GM21737 (cell line): ENCODE results near the gene SPAG8.

Experiments used
- ATAC-seq: cut with Tn5 transposase; IDR thresholded peaks from one replicate; pipeline ENCODE4 v1.9.1; 2021; ENCODE audit warnings: mild to moderate bottlenecking, moderate library complexity; ENCODE audit not compliant: unreplicated experiment

The SPAG8 gene

DNA sequence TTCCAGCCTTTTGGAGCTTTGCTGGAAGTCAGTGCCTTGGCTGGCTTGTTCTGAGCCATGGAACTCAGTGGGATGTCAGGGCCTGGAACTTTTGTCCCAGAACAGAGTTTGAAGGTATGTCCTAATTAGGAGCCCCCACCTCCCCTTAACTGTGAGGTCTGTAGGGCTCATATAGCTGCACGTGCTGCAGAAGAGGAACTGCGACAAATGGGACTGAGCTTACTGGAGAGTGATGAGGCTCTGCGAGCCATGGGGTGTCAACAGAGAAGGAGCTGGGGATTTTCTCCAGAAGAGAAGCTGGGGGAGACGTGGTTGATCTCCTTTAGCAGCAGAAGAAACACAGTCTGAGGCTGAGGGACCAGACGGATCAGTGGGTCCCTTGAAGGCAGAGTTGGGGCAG lies 27.9 kb upstream of the SPAG8 start:
- ATAC-seq = no peak

DNA sequence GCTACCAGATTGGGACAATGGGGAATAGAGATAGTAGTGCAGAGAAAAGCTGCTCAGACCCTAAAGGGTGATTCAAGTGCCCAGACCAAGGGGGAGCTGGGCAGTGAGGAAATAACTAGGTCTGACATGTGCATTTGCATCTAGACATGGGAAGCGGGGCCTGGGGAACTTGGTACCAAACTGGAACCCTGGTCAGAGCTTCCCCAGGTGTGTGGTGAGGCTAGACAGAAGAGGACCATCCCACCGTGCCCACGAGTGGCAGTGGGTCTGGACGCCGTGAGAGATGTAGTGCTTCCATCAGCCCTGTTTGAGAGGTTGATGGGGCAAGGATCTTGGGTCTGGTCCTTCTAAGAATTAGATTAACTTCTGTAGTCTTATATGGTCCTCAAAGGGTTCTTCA lies 24.5 kb upstream of the SPAG8 start:
- no peak for ATAC-seq

DNA sequence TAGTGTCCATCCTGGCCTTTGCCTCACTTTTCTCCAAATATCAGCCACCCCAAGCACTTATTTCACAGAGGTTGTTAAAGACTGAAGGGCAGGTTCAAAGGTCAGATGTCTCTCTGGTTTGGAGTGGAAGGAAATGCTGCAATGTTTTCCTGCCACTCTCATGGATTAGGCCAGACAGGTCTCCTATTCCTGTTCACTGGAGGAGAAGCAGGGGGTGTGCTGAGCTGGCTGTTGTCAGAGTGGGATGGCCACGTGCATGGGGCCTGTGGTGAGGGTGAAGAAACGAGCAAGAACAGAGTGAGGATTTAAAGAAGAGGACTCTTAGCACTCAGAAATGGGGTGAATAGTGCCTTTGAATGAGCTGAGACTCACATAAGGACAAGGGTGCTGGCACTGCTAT lies 23.7 kb upstream of the SPAG8 start:
- ATAC-seq = no peak

DNA sequence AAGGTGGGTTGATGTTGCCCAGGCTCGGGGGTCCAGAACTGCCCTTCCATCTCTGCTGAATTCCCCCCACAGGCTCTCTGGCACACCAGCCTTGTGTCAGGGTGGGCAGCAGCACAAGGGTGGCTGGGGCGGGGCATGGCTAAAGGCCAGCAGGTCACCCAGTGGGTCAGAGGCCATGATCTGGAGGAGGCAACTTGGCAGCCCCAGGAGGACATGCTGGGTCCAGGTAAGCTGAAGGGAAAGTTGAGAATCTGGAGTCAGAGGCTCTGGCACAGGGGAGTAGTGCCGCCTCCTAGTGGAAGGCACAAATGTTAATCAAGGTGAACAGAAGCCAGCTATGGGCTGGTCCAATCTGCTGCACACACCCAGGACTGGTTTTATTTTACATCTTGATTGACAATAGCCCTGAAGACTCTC lies 23.2 kb upstream of the SPAG8 start:
- no peak for ATAC-seq

DNA sequence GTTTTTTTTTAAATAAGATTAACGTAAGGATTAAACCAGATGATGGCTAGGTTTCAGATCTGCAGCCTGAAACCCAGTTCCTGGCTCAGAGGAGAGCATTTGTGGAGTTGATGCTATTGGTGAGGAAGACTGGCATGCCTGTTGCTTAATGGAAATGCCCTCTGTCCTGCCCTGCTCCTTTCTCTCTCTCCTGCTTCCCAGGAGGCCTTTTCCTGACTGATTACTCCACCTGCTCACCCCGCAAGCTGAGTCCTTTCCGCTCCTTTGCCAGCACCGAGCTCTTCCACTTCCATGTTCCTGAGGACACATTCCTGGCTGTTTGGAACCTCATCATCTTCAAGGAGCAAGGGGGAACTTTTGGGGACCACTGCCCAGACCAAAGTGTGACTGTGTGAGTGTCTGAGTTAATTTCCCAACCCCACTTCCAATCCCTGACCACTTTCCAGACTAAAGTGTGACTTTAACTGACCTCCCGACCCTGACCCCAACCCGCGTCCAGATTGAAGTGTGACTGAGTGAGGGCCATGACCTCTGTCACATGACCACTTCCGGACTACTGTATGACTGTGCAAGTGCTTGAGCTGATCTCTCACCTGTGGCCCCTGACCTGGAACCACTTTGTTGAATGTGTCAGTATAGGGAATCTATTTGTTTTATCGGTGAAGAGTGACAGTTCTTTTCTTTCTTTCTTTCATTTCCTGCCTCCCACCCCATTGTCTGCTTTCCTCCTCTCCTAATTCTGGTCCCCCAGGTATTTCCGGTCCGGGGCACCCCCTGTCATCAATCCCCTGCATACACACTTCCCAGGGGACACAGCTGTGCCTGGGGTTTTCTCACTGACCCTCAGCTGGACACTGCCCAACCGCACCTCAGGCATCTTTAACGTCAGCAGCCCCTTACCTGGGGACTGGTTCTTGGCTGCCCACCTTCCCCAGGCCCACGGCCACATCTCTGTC lies 22.5 kb upstream of the SPAG8 start:
- ATAC-seq = no peak

DNA sequence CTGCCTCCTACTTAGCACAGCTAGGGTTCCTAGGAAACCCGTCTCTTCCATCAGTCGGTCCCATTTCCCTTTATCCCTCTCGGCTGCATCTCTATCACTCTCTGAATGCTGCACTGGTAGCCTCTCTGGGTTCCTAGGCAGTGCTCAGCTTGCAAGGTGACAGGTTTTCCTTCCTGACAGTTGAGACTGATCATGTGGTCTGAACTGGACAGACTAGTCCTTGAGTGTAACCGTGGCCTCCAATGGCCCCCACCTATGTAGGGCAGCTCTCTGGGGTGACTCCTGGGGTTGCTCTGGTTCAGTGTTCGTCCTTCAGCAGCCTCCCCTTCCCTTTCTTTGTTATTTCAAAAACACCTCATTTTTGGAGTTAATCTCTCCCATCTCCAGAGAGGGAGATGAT lies 20.8 kb upstream of the SPAG8 start:
- no peak for ATAC-seq

DNA sequence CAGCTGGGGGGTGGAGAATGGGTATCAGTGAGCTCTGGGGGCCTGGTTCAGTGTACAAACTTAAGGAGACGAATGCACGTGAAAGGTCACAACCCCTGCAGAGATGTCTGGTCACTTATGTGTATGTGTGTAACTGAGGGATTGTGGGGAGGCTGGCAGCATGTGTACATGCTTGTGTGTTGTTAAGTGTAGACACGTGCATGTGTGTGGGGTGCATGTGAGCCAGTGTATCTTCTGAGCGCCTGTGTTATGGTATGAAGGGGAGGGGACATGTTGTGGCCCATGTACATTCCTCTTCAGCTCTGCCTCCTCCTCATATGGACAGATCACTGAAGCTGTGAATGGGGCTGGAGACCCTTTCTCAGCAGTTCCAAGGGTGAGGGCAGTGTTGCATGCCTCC lies 19.0 kb upstream of the SPAG8 start:
- no peak for ATAC-seq

DNA sequence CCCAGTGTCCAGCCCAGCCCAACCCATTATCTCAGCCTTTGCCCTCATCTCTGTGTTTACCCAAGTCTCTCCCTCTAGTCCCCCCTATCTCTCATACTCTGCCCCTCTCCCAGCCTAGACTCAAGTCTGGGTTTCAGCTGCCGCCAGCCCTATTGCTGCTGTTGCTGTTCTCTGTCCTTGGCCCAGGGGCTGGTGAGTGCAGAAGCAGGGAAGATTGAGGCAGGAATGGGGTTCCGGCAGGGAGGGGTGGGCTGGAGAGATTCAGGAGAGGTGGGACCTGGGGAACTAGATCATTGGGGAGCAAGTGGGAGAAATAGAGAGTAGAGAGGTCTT lies 17.7 kb upstream of the SPAG8 start:
- no peak for ATAC-seq

DNA sequence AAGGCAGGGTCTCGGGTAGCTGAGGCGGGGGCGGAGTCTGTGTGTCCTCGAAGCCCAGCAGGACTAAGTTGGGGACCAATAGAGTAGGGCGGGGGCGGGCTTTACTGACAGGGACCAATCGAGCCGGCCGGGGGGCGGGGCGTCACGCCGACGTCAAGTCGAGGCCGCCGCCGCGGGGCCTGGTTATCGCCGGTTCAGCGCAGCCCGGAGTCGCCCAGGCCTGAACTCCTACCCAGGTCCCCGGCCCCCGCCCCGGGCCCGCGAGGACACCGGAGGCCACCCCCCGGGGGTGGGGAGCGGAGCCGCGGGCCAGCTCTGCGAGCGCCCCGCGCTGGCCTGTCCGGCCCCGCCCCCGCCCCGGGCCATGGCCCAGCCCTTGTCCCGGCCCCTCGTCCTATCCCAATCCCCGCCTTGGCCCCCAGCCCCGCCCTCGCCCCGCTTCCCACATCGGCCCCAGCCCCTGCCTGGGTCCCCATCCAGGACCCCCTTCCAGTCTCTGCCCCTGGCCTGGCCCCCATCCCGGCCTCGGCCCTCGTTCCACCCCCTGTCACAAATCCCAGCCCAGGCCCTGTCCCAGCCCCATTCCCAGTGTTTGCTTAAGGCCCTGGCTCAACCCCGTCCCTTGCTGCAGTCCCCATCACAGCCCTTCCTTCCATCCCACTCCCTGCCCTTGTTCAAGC lies 17.2 kb upstream of the SPAG8 start, which contains the start of gene TMEM8B:
Gene TMEM8B (plus strand): TSS at position 145 of the 680 bp plus-strand sequence. CDS start 220 bp downstream, at position 365.
- ATAC-seq = peak; percentile 73

DNA sequence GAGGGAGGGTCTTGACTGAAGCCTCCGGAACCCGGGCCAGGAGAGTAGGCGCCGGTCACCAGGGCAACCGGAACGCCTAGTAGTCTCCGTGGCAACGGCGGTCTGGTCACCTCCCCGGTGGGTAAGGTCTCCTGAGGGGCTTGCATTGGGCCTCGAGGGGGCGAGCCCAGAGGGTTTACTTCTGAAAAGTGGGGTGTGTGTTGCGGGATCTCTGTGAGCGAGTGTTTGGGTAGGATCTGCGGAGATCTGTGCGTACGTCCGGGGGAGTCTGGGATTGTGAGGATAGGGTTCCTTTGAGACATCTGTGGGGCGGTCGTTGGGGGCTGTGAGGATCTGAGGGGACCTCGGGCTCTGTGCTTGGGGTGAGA lies 16.6 kb upstream of the SPAG8 start, which contains the start of gene FAM221B:
Gene FAM221B (minus strand): TSS at position 17 of the 368 bp plus-strand sequence. CDS start 2,571 bp downstream, outside the sequence.
- peak; percentile 3 for ATAC-seq

DNA sequence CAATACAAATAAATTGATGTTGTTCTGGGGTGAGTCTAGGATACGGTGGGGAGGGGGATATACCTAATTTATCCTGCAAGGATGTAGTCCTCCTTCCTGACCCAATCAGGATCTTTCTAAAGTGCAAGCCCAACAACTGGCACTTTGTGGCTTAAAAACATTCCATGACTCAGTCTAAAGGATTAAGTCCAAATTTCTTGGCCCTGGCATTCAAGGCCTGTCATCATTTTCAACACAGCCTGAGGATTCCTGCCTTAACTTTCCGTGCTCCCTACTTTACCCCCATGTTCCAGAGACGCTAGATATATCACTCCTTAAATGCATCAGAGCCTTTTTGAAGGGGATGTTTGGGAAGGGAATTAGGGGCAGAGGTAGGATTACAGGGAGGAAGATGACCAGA lies 15.4 kb upstream of the SPAG8 start:
- no peak for ATAC-seq

DNA sequence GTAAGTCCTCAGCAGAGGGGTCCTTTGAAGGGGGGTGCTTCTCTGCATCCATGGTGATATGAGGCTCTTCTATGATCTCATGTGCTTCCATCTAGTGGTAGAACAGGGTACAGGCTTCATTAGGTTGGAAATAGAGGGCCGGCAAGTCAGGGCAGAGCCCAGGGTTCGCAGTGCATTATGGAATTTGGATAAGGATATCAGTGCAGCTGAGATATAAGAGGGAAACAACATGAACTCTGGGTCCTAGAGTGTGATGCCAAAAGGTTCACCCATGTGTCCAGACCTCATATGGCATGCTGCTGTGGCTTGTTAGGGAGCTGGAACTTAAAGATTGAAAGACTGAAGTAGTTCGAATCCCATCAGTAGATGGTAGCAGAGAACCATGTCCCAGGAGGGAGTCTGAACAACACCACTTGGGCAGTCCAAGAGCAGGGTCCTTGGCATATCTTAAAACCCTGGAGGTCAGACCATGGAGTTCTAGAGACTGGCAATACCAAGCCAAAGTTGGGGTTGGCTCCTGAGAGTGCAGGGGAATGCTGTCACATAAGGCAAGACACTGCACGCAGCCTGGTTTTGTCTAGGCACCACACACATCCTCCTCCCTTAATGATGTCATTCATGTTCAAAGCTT lies 14.1 kb upstream of the SPAG8 start:
- ATAC-seq = no peak

DNA sequence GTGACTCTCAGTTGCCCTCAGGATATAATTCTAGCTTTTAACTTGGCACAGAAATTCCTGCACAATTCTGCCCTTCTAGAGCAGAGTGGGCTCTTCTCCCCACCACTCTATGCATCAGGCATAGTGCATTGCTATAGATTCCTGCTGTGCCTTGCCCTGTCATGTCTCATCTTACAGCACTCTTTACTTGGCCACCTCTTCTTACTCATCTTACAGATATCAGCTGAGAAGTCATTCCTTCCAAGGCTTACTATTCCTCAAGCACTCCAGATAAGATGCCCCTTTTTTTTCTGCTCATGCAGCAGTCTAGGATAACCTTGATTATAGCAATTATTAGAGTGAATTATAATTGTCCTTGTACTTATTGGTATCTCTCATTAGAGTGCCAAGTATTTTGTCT lies 10.9 kb upstream of the SPAG8 start:
- ATAC-seq = no peak

DNA sequence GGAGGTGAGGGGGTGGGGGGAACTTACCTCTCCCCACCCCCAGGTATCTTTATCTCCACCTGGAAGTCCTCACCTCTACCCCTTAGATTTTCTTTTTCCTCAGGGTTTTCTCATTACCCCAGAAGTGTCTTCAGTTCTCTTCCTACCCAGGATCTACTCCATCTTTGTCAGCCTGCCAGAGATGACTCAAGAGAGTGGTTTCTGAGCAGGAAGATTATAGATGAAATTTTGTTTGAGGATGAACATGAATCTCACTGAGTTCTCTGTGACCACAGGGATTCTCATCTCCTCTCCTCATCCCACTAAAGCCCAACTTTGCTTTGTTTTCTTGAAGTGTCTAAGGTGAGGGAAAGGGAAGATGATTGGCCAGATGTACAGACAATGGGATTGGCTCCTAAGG lies 8.0 kb upstream of the SPAG8 start:
- no peak for ATAC-seq

DNA sequence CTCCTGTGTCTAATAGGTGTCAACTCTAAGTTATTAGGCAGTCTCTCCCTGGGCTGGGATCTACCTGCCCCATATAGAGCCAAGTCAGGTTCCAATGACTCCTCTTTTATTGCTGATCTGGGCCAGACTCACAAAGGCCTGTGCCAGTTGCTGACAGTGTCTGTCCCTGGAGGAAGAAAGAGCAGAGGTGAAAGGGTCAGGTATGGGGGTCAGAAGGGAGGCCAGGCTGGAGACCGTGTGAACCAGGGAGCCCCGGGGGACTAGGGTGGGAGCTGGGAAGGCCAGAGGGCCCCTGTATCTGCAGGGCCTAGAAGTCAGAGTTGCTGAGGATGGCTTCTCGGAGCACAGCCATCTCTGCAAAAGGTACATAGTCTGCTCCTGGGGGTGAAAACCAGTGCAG lies 6.3 kb upstream of the SPAG8 start:
- ATAC-seq = no peak

DNA sequence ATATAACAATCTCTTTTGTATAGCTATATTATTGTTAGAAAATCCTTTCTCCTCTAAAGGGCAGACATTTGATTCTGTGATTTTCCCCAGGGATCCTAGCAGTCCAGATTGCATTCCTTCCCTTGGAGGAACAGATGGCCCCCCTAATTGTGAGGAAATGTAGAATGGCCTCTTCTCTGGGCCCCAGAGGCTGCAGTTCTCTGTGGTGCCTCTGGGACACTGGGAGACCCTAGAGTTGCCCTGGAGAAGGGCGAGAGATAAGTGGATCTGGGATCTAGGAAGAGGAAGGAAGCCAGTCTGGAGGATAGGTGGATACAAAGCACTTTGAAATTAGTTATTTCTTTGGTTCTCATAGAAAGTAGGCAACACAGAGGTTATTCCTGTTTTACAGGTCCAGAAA lies 4.6 kb upstream of the SPAG8 start:
- no peak for ATAC-seq

DNA sequence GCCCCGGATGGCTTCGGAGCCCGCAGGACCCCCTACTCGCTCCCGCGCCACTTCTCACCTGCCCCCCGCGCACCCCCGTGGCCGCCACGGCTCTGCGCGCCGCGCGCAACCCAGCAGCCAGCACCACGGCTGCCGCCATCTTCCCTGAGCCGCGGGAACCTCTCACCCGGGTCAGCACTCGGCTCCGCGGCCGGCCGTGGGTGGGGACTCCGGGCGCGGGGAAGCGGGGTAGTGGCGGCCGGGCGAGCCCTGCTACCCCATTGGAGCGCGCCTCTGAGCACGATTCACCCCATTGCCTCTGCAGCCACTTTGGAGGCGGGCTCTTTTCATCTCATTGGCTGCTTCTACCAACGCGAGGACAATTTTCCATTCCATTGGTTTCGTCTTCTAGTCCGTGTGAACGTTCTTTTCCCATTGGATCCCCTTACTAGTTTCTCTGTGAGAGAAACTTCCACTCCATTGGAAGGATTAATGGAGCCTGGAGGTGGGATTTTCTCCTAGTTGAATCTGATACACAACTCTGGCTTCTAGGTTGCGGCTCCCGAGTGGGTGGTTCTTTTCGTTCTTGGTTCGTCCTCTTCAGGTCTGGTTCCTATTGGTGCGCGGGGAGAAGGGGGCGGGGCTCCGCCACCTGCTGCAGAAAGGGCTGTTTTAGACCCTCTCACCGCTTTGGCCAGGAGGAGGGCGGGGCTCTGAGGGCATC lies 2.9 kb upstream of the SPAG8 start, which contains the start of gene HINT2:
Gene HINT2 (minus strand): TSS at position 202 of the 703 bp plus-strand sequence. CDS start 63 bp downstream, at position 139.
- peak; percentile 73 for ATAC-seq

DNA sequence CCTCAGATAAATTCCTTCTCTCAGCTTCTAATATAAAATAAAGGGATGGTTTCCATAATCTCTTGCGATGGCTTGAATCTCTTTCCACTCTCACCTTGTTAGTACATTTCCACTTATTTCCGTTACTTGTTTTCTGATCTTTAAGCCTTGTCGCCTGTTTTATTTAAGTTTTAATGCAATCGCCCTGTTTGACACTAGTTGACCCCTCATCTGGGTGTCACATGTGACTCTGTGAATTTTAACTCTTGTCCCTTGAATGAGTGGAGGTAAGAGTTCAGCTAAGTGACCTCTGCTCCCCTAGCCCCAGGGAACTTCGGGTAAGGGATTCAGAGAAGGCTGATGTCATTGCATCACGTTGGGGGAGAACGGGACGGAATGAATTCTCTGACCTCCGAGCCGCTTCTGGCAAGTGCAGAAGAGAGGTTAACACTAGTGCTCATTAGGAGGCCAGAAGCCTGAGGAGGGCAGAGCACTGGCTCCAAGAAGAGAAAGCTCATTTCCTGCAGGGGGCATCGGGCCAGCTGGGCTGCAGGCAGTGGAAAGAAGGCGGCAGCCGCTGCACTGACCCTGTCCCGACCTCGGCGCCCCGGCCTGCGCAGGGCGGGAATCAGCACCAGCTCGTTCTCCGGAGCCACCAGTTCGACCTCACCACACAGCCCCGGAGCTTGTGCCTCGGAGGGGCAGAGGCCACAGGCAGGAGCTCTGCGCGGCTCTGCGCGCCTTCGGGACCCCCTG lies 2.2 kb upstream of the SPAG8 start:
- ATAC-seq = peak; percentile 20

DNA sequence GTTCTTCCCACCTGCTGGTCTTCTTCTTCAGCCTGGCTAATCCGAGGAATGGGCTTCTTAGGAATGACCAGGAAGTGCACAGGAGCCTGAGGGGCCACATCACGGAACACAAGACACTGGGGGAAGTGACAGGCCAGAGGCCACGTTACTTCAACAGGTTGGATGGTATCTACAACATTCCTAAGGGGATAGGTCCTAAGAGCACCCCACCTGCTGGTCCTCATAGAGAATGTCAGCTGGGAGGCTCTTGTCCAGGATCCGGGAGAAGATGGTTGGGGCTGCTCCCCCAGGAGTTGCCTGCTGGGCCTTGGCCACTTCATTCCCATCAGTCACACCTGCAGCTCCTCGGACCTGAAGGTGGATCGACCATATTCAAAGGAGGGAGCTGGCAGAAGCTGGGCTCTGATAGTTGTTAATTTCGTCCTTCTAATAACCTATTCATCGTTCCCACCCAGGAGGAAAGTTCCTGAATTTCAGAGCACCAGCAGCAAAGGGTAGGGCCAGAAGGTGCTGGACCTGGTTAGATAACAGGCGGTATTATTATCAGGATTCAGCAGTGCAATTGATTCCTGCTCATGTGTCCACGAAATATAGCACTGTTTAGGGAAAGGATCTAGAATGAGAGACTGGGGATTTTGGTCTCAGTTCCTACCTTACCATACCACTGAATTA lies 1.5 kb upstream of the SPAG8 start:
- no peak for ATAC-seq
